Activated CD4-positive, alpha-beta T cell treated with anti-CD3 and anti-CD28 coated beads, Interleukin-2, amount 10 ng/mL, durations not matched to agents 7 days and 5 days (primary cell): ENCODE results near the gene ZNF575. TPM values are rescaled to one million over a fixed set of nuclear protein-coding genes. Genes with fewer than 3 reads are reported as not detected.

Experiments
- CTCF ChIA-PET: fragments of 350-600 bp; sonication (Branson Sonifier 250); formaldehyde crosslinking; loops from one replicate; lab custom pipeline; 2021; ENCODE audit warnings: antibody characterized with exemption; lab: Charles Lee
- POLR2A ChIA-PET: fragments of 350-600 bp; sonication (Branson Sonifier 250); formaldehyde crosslinking; loops from one replicate; lab custom pipeline; 2021; ENCODE audit warnings: antibody characterized with exemption; lab: Charles Lee
- DNase-seq: peaks from one replicate; pipeline ENCODE4 v3.0.0-alpha.2; 2020
- H3K27ac Mint-ChIP-seq: one replicate; pipeline ENCODE4 v1.8.0; 2021; ENCODE audit warnings: mild to moderate bottlenecking, moderate library complexity, mixed read lengths
- H3K27me3 Mint-ChIP-seq: one replicate; pipeline ENCODE4 v1.8.0; 2021; ENCODE audit warnings: mixed read lengths
- H3K36me3 Mint-ChIP-seq: one replicate; pipeline ENCODE4 v1.8.0; 2021; ENCODE audit warnings: low read depth, mixed read lengths
- H3K4me1 Mint-ChIP-seq: one replicate; pipeline ENCODE4 v1.8.0; 2021; ENCODE audit warnings: mixed read lengths
- H3K4me3 Mint-ChIP-seq: one replicate; pipeline ENCODE4 v1.8.0; 2021; ENCODE audit warnings: mild to moderate bottlenecking, moderate library complexity, mixed read lengths
- H3K9me3 Mint-ChIP-seq: one replicate; pipeline ENCODE4 v1.8.0; 2021; ENCODE audit warnings: mixed read lengths
- total RNA-seq, 2 experiments: library from RNA; stranded (reverse); gene quantifications; one replicate each; pipeline ENCODE4 v1.2.3, GENCODE V29; 2021

The ZNF575 gene, protein sequence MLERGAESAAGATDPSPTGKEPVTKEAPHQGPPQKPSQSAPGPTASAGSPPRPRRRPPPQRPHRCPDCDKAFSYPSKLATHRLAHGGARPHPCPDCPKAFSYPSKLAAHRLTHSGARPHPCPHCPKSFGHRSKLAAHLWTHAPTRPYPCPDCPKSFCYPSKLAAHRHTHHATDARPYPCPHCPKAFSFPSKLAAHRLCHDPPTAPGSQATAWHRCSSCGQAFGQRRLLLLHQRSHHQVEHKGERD
- total RNA-seq, result 1 to 10 TPM; 6.2 to 6.3 TPM

DNA sequence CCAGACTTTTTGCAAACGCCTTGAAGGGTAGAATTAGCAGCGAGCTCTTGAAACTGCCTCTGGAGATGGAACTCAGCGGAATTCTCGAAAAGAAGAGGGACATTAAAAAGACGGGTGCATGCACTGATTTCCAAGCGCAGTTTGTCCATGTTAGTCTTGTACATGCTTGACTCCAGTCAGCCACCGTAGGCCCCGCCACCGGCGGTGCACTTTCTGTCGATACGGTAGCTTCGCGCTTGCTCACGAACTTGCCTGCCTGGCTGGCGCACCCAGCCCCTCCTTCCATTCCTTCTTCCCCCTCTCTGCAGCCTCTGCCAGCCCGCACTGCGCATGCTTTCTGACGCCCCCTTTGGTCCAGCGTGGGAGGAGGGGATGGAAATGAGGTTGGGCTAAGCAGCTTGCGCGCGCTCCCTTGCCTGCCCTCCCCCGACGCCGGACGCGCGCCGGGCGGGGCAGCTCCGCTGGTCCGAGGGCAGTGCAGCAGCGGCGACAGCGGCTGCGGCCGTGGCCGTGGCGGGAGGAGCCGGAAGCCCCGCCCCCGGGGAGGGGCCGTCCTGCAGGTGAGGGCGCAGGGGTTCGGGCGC lies at the start of gene ZNF575:
ZNF575 (plus strand) TSS at position 227 of the 584 bp plus-strand sequence. CDS start 1,235 bp downstream, outside the sequence.
- Mint-ChIP-seq H3K4me1 (peaks cover 25% of the 10 kb centered on the region), H3K9me3 (no peaks in the 10 kb centered on the region), H3K4me3 (peak within 1 kb of the TSS; percentile 89), H3K27ac (peak within 1 kb of the TSS; percentile 100), H3K36me3 (peaks cover 13% of the 10 kb centered on the region), H3K27me3 (no peaks in the 10 kb centered on the region)
- ChIA-PET POLR2A (interaction anchor here (1.1 kb wide), 1 partner anchor 62 kb away, joined by 5 read pairs; no protein-coding TSS in a partner anchor), CTCF (interaction anchor here (0.8 to 4.5 kb wide), 8 partner anchors 11 to 86 kb away, joined by 3 to 21 read pairs (median 4); partner anchors contain the start of genes IRGQ and ZNF576)
- DNase-seq, result peak; percentile 88

DNA sequence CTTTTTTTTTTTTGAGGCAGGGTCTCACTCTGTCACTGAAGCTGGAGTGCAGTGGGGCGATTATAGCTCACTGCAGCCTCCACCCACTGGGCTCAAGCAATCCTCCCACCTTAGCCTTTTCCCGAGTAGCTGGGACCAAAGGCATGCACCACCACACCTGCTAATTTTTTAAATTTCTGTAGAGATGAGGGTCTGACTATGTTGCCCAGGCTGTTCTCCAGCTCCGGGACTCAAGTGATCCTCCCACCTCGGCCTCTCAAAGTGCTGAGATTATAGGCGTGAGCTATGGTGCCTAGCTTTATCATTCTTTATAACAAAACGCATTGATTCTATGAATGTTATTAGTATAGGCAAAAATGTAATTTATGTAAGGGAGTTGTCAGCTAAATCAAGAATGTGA lies 49.7 kb upstream of the ZNF575 start:
- Mint-ChIP-seq H3K4me1 (no peaks in the 10 kb centered on the region), H3K9me3 (no peaks in the 10 kb centered on the region), H3K27ac (no peak overlapping the region), H3K27me3 (no peaks in the 10 kb centered on the region), H3K4me3 (no peak overlapping the region), H3K36me3 (peaks cover 1% of the 10 kb centered on the region)
- CTCF ChIA-PET, result interaction anchor here (0.6 to 1.5 kb wide), 4 partner anchors 12 to 53 kb away, joined by 3 to 4 read pairs (median 3); no protein-coding TSS in a partner anchor
- no peak for DNase-seq
- POLR2A ChIA-PET, result no interaction called here

DNA sequence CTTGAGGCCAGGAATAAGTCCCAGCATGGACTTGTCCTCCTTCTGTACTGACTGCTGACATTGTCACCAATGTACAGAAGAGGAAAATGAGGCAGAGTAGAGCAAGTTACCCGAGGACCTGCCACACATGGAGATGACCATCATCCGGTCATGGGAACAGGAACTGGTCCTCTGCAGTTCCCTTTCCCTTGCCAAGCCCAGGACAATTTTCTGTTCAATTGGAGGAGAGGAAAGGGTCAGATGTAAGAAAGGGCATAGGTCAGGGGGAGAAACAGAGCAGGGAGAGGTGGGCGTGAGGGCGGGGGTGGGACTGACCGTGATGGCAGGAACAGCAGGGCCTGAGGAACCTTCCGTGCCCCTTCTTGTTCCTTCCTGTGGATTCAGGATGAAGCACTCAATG lies 47.0 kb upstream of the ZNF575 start:
- H3K9me3 Mint-ChIP-seq, result no peaks in the 10 kb centered on the region
- no peaks in the 10 kb centered on the region for H3K36me3 Mint-ChIP-seq
- DNase-seq, result no peak
- H3K4me1 Mint-ChIP-seq, result no peaks in the 10 kb centered on the region
- no peaks in the 10 kb centered on the region for H3K27me3 Mint-ChIP-seq
- CTCF ChIA-PET, result interaction anchor here (0.9 kb wide), 1 partner anchor 1409 kb away, joined by 4 read pairs; no protein-coding TSS in a partner anchor
- no peak overlapping the region for H3K27ac Mint-ChIP-seq
- no peak overlapping the region for H3K4me3 Mint-ChIP-seq
- POLR2A ChIA-PET, result no interaction called here

DNA sequence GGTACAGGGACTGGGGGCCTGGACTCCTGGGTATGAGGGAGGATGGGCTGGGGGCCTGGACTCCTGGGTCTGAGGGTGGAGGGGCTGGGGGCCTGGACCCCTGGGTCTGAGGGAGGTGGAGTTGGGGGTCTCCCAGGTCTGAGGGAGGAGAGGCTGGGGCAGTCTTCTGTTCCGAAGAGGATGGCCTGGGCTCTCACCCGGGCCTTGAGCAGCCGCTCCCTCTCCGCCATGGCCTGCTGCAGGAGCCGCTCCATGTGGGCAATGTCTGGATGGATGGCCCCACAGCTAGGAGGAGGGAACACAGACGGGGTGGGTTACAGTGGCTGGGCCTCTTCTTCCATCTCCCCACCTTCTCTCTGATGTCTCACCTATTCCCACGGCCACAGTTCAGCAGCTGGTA lies 46.6 kb upstream of the ZNF575 start:
- H3K9me3 Mint-ChIP-seq, result no peaks in the 10 kb centered on the region
- no peak for DNase-seq
- no peak overlapping the region for H3K4me3 Mint-ChIP-seq
- ChIA-PET CTCF (interaction anchor here (0.9 kb wide), 1 partner anchor 1410 kb away, joined by 4 read pairs; no protein-coding TSS in a partner anchor), POLR2A (no interaction called here)
- H3K4me1 Mint-ChIP-seq, result no peaks in the 10 kb centered on the region
- no peak overlapping the region for H3K27ac Mint-ChIP-seq
- no peaks in the 10 kb centered on the region for H3K36me3 Mint-ChIP-seq
- no peaks in the 10 kb centered on the region for H3K27me3 Mint-ChIP-seq

DNA sequence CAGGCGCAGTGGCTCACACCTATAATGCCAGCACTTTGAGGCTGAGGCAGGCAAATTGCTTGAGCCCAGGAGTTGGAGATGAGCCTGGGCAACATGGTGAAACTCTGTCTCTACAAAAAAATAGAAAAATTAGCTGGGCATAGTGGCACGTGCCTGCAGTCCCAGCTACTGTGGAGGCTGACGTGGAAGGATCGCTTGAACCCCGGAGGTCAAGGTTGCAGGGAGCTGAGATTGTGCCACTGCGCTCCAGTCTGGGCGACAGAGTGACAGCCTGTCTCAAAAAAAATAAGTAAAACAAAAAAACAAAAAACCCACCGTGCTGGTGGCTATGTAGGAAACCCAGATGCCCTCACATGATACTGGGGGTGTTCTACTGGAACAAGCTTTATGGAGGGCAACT lies 44.8 kb upstream of the ZNF575 start:
- ChIA-PET CTCF (interaction anchor here (1.3 kb wide), 1 partner anchor 8 kb away, joined by 3 read pairs; no protein-coding TSS in a partner anchor), POLR2A (no interaction called here)
- H3K4me3 Mint-ChIP-seq, result no peak overlapping the region
- no peaks in the 10 kb centered on the region for H3K4me1 Mint-ChIP-seq
- H3K27ac Mint-ChIP-seq, result no peak overlapping the region
- no peaks in the 10 kb centered on the region for H3K36me3 Mint-ChIP-seq
- DNase-seq, result no peak
- no peaks in the 10 kb centered on the region for H3K9me3 Mint-ChIP-seq
- no peaks in the 10 kb centered on the region for H3K27me3 Mint-ChIP-seq

DNA sequence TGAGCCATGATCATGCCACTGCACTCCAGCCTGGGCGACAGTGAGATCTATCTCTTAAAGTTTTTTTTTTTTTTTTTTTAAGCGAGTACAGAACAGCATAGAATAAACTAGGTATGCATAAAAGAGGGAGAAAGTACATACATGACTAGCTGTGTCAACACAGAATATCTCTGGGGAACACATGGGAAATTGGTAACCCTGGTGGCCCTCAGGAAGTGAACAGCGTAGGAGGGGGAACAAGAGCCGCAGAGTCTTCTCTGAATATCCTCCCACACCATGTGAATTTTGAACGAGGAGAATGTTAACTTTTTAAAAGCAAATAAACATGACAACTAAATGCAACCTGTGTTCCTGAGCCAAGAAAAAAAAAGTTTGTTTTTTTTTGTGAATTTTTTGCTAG lies 43.7 kb upstream of the ZNF575 start:
- Mint-ChIP-seq H3K4me1 (no peaks in the 10 kb centered on the region), H3K27ac (no peak overlapping the region), H3K9me3 (no peaks in the 10 kb centered on the region), H3K27me3 (no peaks in the 10 kb centered on the region), H3K36me3 (no peaks in the 10 kb centered on the region), H3K4me3 (no peak overlapping the region)
- DNase-seq, result no peak
- ChIA-PET POLR2A (no interaction called here), CTCF (interaction anchor here (0.7 to 2.7 kb wide), 3 partner anchors 9 to 30 kb away, joined by 3 to 9 read pairs (median 4); no protein-coding TSS in a partner anchor)

DNA sequence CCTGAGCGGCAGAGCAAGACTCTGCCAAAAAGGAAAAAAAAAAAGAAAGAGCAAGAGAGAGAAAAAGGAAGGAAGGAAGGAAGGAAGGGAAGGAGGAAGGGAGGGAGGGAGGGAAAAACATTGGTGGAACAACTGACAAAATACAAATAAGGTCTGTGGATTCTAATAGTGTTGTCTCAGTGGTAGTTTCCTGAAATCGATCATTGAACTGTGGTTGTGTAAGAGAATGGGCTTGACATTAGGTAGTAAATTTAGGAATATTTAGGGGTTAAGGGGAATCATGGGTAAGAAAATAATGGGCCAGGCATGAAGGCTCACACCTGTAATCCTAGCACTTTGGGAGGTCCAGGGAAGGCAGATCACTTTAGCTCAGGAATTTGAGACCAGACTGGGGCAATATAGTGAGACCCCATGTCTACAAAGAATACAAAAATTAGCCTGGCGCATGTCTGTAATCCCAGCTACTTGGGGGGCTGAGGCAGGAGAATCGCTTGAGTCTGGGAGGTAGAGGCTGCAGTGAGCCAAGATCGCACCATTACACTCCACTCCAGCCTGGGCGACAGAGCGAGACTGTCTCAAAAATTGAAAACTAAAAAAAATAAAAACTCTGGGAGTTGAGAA lies 42.9 kb upstream of the ZNF575 start:
- Mint-ChIP-seq H3K27ac (no peak overlapping the region), H3K4me1 (no peaks in the 10 kb centered on the region), H3K9me3 (no peaks in the 10 kb centered on the region), H3K36me3 (no peaks in the 10 kb centered on the region), H3K4me3 (no peak overlapping the region), H3K27me3 (no peaks in the 10 kb centered on the region)
- no peak for DNase-seq
- ChIA-PET CTCF (interaction anchor here (1.3 to 2.7 kb wide), 2 partner anchors 17 to 30 kb away, joined by 3 to 9 read pairs; no protein-coding TSS in a partner anchor), POLR2A (no interaction called here)

DNA sequence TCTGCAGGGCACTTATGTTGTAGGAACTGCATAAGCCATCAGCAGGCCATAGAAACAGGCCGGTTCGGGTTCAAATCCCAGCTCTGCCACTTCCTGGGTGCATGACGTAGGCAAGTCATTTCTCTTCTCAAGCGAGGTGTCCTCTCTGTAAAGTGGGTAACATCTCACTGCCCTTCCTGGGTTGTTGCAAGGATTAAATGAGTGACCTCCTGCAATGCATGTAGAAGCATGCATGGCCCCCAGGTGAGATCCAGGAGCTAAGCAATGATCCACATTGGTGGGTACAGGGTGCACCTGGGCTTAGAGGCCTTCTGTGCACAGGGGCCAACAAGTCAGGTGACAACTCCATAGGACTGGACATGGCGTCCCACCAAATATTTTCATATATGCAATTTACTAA lies 42.2 kb upstream of the ZNF575 start:
- Mint-ChIP-seq H3K36me3 (peaks cover 2% of the 10 kb centered on the region), H3K27me3 (no peaks in the 10 kb centered on the region), H3K9me3 (no peaks in the 10 kb centered on the region), H3K27ac (no peak overlapping the region), H3K4me3 (no peak overlapping the region), H3K4me1 (no peaks in the 10 kb centered on the region)
- no peak for DNase-seq
- ChIA-PET CTCF (interaction anchor here (0.7 to 2.7 kb wide), 3 partner anchors 17 to 151 kb away, joined by 3 to 9 read pairs (median 3); no protein-coding TSS in a partner anchor), POLR2A (no interaction called here)

DNA sequence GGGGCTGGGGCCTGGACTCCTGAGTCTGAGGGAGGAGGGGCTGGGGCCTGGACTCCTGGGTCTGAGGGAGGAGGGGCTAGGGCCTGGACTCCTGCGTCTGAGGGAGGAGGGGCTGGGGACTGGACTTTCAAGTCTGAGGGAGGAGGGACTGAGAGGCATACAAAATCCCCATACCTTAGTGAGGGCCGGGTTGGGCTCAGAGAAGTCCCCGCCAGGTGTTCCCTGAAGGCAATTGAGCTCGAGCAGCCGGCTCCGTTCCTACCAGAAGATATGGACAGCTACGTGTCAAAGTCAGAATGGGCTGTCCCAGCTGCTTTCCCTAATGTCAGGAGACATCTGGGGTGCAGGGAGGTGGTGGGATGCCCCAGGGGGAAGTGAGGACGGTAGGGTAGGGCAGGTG lies 37.9 kb upstream of the ZNF575 start:
- Mint-ChIP-seq H3K4me1 (no peaks in the 10 kb centered on the region), H3K36me3 (peaks cover 5% of the 10 kb centered on the region), H3K9me3 (no peaks in the 10 kb centered on the region), H3K4me3 (no peak overlapping the region), H3K27ac (no peak overlapping the region), H3K27me3 (no peaks in the 10 kb centered on the region)
- DNase-seq, result no peak
- CTCF ChIA-PET, result interaction anchor here (1.0 to 1.2 kb wide), 2 partner anchors 9 to 11 kb away, joined by 3 read pairs; partner anchors contain the start of gene PHLDB3
- POLR2A ChIA-PET, result no interaction called here

DNA sequence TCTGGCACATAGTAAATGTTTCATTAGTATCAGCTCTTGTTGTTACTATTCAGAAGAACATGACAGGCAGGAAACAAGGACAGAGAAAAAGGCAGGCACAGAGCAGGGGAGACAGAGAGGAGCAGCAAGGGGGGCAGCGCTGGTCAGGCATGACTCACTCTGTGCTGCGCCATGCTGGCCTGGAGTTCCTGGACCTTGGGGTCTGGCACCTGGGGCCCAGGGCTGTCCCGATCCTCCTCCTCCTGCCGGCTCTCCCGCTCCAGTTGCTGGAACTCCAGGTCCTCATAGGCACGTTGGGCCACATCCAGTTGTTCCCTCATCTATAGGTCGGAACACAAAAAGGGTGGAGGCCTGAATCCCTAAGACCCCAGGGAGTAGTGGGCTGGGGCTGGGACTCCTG lies 36.0 kb upstream of the ZNF575 start:
- CTCF ChIA-PET, result interaction anchor here (1.0 kb wide), 1 partner anchor 465 kb away, joined by 4 read pairs; no protein-coding TSS in a partner anchor
- Mint-ChIP-seq H3K36me3 (peaks cover 7% of the 10 kb centered on the region), H3K4me3 (no peak overlapping the region), H3K4me1 (peaks cover 2% of the 10 kb centered on the region), H3K27ac (no peak overlapping the region), H3K9me3 (no peaks in the 10 kb centered on the region), H3K27me3 (no peaks in the 10 kb centered on the region)
- DNase-seq, result no peak
- POLR2A ChIA-PET, result no interaction called here

DNA sequence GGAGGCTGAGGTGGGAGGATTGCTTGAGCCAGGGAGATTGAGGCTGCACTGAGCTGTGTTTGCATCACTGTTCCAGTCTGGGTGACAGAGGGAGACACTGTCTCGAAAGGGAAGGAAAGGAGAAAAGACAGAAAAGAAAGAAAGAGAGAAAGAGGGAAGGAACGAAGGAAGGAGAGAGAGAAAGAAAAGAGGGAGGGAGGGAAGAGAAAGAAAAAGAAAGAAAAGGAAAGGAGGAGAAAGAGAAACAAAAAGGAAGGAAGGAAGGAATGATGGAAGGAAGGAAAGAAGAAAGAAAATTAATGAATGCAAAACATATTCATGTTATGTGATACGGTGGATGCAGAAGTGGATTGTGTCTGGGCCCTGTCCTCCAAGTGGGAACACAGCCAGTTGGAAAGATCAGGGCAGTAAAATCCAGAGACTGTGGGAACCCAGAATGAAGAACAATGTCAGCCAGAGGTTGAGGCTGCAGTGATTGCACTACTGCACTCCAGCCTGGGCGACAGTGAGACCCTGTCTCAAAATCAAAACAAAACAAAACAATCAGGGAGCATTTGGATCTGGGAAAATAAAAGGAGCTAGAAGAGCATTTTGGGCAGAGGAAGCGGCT lies 34.6 kb upstream of the ZNF575 start:
- Mint-ChIP-seq H3K4me1 (peaks cover 13% of the 10 kb centered on the region), H3K4me3 (no peak overlapping the region), H3K27ac (no peak overlapping the region), H3K9me3 (no peaks in the 10 kb centered on the region), H3K27me3 (no peaks in the 10 kb centered on the region), H3K36me3 (peaks cover 15% of the 10 kb centered on the region)
- no peak for DNase-seq
- ChIA-PET POLR2A (no interaction called here), CTCF (interaction anchor here (0.7 to 1.0 kb wide), 2 partner anchors 9 to 466 kb away, joined by 4 read pairs; no protein-coding TSS in a partner anchor)

DNA sequence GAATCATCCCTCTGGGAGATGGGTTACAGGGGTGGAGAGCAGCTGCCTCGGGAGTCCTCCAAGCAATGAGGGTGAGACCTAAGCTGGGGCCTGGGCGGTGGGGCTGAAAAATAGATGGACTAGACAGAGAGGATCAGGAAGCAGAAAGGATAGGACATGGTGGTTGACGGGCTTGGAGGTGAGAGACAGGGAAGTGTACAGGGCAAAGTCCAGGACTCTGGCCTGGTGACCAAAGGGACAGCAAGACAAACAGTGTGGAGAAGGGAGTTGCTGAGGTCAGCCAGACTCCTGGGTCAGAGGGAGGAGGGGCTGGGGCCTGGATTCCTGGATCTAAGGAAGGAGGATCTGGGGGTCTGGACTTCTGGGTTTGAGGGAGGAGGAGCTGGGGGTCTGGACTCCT lies 33.9 kb upstream of the ZNF575 start:
- POLR2A ChIA-PET, result no interaction called here
- CTCF ChIA-PET, result interaction anchor here (0.7 kb wide), 1 partner anchor 10 kb away, joined by 4 read pairs; no protein-coding TSS in a partner anchor
- Mint-ChIP-seq H3K36me3 (peaks cover 15% of the 10 kb centered on the region), H3K9me3 (no peaks in the 10 kb centered on the region), H3K4me1 (peaks cover 18% of the 10 kb centered on the region), H3K27me3 (no peaks in the 10 kb centered on the region), H3K4me3 (no peak overlapping the region), H3K27ac (no peak overlapping the region)
- DNase-seq, result no peak
